ENCODE results near the gene CBFB. TPM values are rescaled to one million over a fixed set of nuclear protein-coding genes. Genes with fewer than 3 reads are reported as not detected.
"Not testable (repeated sequence)": the region's sequence is repeated elsewhere in the genome, so short reads cannot be mapped to it uniquely, and the experiment has no call there.

CBFB gene
- total RNA-seq (100 to 1,000 TPM; 132 to 141 TPM), polyA plus RNA-seq (100 TPM)

DNA sequence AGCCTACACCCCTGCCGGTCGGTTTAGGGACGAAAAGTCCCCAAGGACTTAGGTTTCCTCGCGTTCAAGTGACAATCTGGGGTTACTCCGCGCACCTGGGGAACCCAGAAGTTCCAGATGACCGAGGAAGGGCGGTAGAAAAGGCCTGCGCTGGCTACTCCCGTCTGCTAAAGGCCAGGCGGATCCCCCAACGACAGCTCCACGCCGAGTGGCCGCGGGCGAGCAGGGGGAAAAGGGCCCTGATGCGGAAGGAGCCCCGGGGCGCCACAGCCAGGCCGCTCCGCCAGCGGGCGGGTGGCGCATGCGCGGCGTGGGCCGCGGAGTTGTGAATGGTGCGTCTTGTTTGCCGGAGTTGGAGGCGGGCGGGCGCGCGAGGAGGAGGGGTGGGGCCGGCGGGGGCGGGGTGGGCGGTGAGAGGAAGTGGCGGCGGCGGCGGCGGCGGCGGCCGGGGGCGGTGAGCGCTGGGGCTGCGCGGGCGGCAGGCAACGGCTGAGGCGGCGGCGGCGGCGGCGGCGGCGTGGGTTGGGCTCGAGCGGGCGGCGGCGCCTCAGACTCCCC is at the start of gene CBFB:
CBFB (plus strand) TSS at position 454 of the 558 bp plus-strand sequence. CDS start 259 bp downstream, outside the sequence.
- Histone ChIP-seq H3K4me3 (ENCODE audit: low read length) (peak within 1 kb of the TSS; percentile 89), H3K9me3 (ENCODE audit: low read length) (no peaks in the 10 kb centered on the region), H3K27me3 (ENCODE audit: insufficient read depth, low read length, poor library complexity, severe bottlenecking) (no peaks in the 10 kb centered on the region), H3K36me3 (ENCODE audit: insufficient read depth, low read length) (no peaks in the 10 kb centered on the region), H3K4me1 (ENCODE audit: insufficient read depth, low read length) (peaks cover 39% of the 10 kb centered on the region), H3K27ac (ENCODE audit: low read depth, low read length) (peak within 1 kb of the TSS; percentile 94)
- ChIA-PET POLR2A (interaction anchor here (0.6 to 2.8 kb wide), 6 partner anchors 11 to 452 kb away, joined by 3 to 10 read pairs (median 8); partner anchors contain the start of gene TMEM208), CTCF (interaction anchor here (0.8 to 6.3 kb wide), 9 partner anchors 9 to 164 kb away, joined by 3 to 37 read pairs (median 4); no protein-coding TSS in a partner anchor)
- peak within 1 kb of the TSS; percentile 91 to 99 (median 96) for H3K27ac Mint-ChIP-seq
- H3K4me3 Mint-ChIP-seq: peak within 1 kb of the TSS; percentile 88 to 98 (median 90)
- no peaks in the 10 kb centered on the region for H3K27me3 Mint-ChIP-seq
- peaks cover 0 to 24% (median 0%) of the 10 kb centered on the region in 3 donors for H3K36me3 Mint-ChIP-seq
- peak; percentile 91 to 97 (median 96) for DNase-seq
- peaks cover 38 to 47% (median 44%) of the 10 kb centered on the region in 3 donors for H3K4me1 Mint-ChIP-seq
- H3K9me3 Mint-ChIP-seq: no peaks in the 10 kb centered on the region

DNA sequence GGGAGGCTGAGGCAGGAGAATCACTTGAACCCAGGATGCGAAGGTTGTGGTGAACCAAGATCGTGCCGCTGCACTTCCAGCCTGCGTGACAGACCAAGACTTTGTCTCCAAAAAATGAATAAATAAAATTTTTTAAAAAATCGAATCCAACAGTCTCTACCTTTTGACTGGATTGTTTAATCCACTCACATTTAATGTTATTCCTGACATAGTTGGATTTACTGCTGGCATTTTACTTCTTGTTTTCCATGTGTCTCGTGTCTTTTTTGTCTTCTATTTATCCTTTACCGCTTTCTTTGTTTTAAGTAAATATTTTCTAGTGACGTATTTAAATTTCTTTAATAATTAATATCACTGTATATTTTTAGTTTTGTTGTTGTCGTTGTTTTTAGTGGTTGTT is 45.9 kb upstream of the CBFB start:
- Histone ChIP-seq H3K27me3 (ENCODE audit: insufficient read depth, low read length, poor library complexity, severe bottlenecking) (no peaks in the 10 kb centered on the region), H3K36me3 (ENCODE audit: insufficient read depth, low read length) (no peaks in the 10 kb centered on the region), H3K4me1 (ENCODE audit: insufficient read depth, low read length) (peaks cover 24% of the 10 kb centered on the region), H3K27ac (ENCODE audit: low read depth, low read length) (no peak overlapping the region), H3K9me3 (ENCODE audit: low read length) (no peaks in the 10 kb centered on the region), H3K4me3 (ENCODE audit: low read length) (no peak overlapping the region)
- Mint-ChIP-seq H3K36me3 (no peaks in the 10 kb centered on the region), H3K4me1 (peaks cover 14 to 29% (median 26%) of the 10 kb centered on the region in 3 donors), H3K27me3 (no peaks in the 10 kb centered on the region), H3K4me3 (no peak overlapping the region), H3K9me3 (no peaks in the 10 kb centered on the region), H3K27ac (no peak overlapping the region)
- no peak for DNase-seq
- POLR2A ChIA-PET: interaction anchor here (0.6 kb wide), 1 partner anchor 238 kb away, joined by 3 read pairs; no protein-coding TSS in a partner anchor
- CTCF ChIA-PET: interaction anchor here (1.0 to 4.3 kb wide), 3 partner anchors 22 to 202 kb away, joined by 3 to 18 read pairs (median 8); partner anchors contain the start of gene CES3

- no peak for DNase-seq
- no peak overlapping the region for H3K27ac ChIP-seq (ENCODE audit: low read depth, low read length)
- peak overlapping the region; percentile 35 to 93 (median 88) for H3K27ac Mint-ChIP-seq
- POLR2A ChIA-PET: no interaction called here
- no peaks in the 10 kb centered on the region for H3K27me3 ChIP-seq (ENCODE audit: insufficient read depth, low read length, poor library complexity, severe bottlenecking)
- H3K4me1 ChIP-seq (ENCODE audit: insufficient read depth, low read length): peaks cover 24% of the 10 kb centered on the region
- H3K36me3 Mint-ChIP-seq: no peaks in the 10 kb centered on the region
- no peaks in the 10 kb centered on the region for H3K9me3 ChIP-seq (ENCODE audit: low read length)
- H3K36me3 ChIP-seq (ENCODE audit: insufficient read depth, low read length): no peaks in the 10 kb centered on the region
- H3K27me3 Mint-ChIP-seq: no peaks in the 10 kb centered on the region
- H3K4me3 Mint-ChIP-seq: peak overlapping the region in 1 of 7 donors; percentile 23
- H3K4me3 ChIP-seq (ENCODE audit: low read length): no peak overlapping the region
- CTCF ChIA-PET: interaction anchor here (1.1 to 4.3 kb wide), 2 partner anchors 170 to 200 kb away, joined by 3 to 18 read pairs; no protein-coding TSS in a partner anchor
- peaks cover 14 to 29% (median 26%) of the 10 kb centered on the region in 3 donors for H3K4me1 Mint-ChIP-seq
- no peaks in the 10 kb centered on the region for H3K9me3 Mint-ChIP-seq
Observed at GRCh38 chr16:66984892-66985311, 44.0 kb upstream of the CBFB start.

DNA sequence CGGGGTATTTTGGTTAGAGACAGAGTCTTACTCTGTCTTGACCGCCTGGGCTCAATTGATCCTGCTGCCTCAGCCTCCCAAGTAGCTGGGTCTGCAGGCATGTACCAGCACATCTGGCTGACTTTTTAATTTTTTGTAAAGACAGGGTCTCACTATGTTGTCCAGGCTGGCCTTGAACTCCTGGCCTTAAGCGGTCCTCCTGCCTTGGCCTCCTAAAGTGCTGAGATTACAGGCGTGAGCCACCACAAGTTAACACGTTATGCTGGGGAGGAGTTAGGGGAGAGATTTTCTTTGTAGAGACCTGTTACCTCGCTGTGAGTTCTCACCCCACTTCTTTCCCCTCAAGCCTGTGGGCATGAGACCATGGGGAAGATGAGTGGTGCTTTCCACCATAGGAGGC is 42.4 kb upstream of the CBFB start:
- no peaks in the 10 kb centered on the region for H3K36me3 Mint-ChIP-seq
- H3K4me1 ChIP-seq (ENCODE audit: insufficient read depth, low read length): peaks cover 24% of the 10 kb centered on the region
- no peak overlapping the region for H3K27ac Mint-ChIP-seq
- ChIA-PET CTCF (interaction anchor here (4.3 kb wide), 1 partner anchor 198 kb away, joined by 18 read pairs; no protein-coding TSS in a partner anchor), POLR2A (no interaction called here)
- no peak overlapping the region for H3K27ac ChIP-seq (ENCODE audit: low read depth, low read length)
- DNase-seq: no peak
- H3K9me3 Mint-ChIP-seq: no peaks in the 10 kb centered on the region
- no peaks in the 10 kb centered on the region for H3K27me3 ChIP-seq (ENCODE audit: insufficient read depth, low read length, poor library complexity, severe bottlenecking)
- H3K9me3 ChIP-seq (ENCODE audit: low read length): no peaks in the 10 kb centered on the region
- H3K27me3 Mint-ChIP-seq: no peaks in the 10 kb centered on the region
- peaks cover 14 to 29% (median 26%) of the 10 kb centered on the region in 3 donors for H3K4me1 Mint-ChIP-seq
- no peaks in the 10 kb centered on the region for H3K36me3 ChIP-seq (ENCODE audit: insufficient read depth, low read length)
- no peak overlapping the region for H3K4me3 Mint-ChIP-seq
- H3K4me3 ChIP-seq (ENCODE audit: low read length): no peak overlapping the region

DNA sequence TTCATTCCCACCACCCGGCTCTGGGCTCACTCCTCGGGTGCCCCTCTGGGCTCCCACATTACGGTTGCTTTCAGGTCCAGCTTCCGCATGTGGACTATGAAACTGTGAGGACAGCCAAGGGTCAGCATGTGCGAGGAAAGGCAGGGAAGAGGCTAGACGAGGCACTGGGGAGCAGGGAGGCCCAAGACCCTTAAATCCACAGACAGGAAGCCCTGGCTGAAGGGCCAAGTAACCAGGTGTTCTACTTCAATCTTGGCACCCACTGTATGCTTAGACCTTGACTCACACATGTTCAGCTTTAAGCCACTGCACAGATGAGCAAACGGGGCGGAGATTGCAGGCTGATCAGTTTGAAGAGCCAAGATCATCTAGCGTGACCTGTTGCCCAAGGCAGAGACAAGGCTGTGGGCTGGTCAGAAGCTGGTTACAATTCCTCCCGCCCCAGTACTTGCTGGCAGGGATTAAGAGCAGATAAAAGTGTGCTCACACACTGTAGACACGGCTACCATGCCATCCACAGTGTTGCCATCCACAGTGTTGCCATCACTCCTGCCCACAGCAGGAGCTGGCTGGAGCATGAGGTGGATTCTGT is 40.7 kb upstream of the CBFB start, which contains the start of gene CES4A:
CES4A (plus strand) TSS at position 393 of the 592 bp plus-strand sequence; CDS start at position 577, 184 bp downstream.
- Mint-ChIP-seq H3K4me1 (peaks cover 14 to 21% (median 18%) of the 10 kb centered on the region in 3 donors), H3K4me3 (no peak within 1 kb of the TSS), H3K9me3 (no peaks in the 10 kb centered on the region), H3K27me3 (no peaks in the 10 kb centered on the region), H3K27ac (peak within 1 kb of the TSS in 1 of 8 donors; percentile 62), H3K36me3 (no peaks in the 10 kb centered on the region)
- H3K27me3 ChIP-seq (ENCODE audit: insufficient read depth, low read length, poor library complexity, severe bottlenecking): no peaks in the 10 kb centered on the region
- ChIA-PET POLR2A (no interaction called here), CTCF (interaction anchor here (1.0 to 1.1 kb wide), 2 partner anchors 30 to 166 kb away, joined by 3 read pairs; no protein-coding TSS in a partner anchor)
- no peak within 1 kb of the TSS for H3K27ac ChIP-seq (ENCODE audit: low read depth, low read length)
- DNase-seq: no peak
- no peak within 1 kb of the TSS for H3K4me3 ChIP-seq (ENCODE audit: low read length)
- no peaks in the 10 kb centered on the region for H3K36me3 ChIP-seq (ENCODE audit: insufficient read depth, low read length)
- no peaks in the 10 kb centered on the region for H3K9me3 ChIP-seq (ENCODE audit: low read length)
- peaks cover 23% of the 10 kb centered on the region for H3K4me1 ChIP-seq (ENCODE audit: insufficient read depth, low read length)

DNA sequence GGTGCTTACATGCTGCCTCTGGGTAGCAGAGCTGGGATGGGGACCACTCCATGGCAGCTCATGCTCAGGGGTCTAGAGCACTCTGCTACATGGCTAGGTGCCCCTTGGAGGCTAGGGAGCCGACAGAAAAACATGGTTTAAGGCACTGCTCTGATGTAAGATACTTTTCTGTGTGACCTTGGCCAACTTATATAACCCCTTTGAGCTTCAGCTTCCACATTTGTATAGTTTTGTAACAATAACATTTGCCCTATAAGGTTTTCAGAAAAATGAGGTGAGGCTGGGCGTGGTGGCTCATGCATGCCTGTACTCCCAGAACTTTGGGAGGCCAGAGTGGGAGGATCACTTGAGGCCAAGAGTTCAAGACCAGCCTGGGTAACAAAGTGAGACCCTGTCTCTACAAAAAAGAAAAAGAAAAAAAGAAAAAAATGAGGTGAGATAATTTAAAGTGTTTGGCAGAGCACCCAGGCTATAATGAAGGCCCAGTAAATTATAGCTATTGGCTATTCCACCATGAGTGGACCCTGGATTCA is 37.3 kb upstream of the CBFB start:
- Histone ChIP-seq H3K4me3 (ENCODE audit: low read length) (no peak overlapping the region), H3K27ac (ENCODE audit: low read depth, low read length) (no peak overlapping the region), H3K9me3 (ENCODE audit: low read length) (no peaks in the 10 kb centered on the region), H3K4me1 (ENCODE audit: insufficient read depth, low read length) (no peaks in the 10 kb centered on the region), H3K27me3 (ENCODE audit: insufficient read depth, low read length, poor library complexity, severe bottlenecking) (no peaks in the 10 kb centered on the region), H3K36me3 (ENCODE audit: insufficient read depth, low read length) (no peaks in the 10 kb centered on the region)
- no peak overlapping the region for H3K4me3 Mint-ChIP-seq
- CTCF ChIA-PET: interaction anchor here (0.6 to 2.0 kb wide), 3 partner anchors 12 to 193 kb away, joined by 3 to 4 read pairs (median 4); no protein-coding TSS in a partner anchor
- H3K27me3 Mint-ChIP-seq: no peaks in the 10 kb centered on the region
- no peaks in the 10 kb centered on the region for H3K9me3 Mint-ChIP-seq
- no peaks in the 10 kb centered on the region for H3K4me1 Mint-ChIP-seq
- DNase-seq: no peak
- POLR2A ChIA-PET: no interaction called here
- H3K27ac Mint-ChIP-seq: no peak overlapping the region
- H3K36me3 Mint-ChIP-seq: no peaks in the 10 kb centered on the region

- H3K4me1 Mint-ChIP-seq; H3K4me1 ChIP-seq (ENCODE audit: insufficient read depth, low read length); H3K36me3 Mint-ChIP-seq; POLR2A ChIA-PET; H3K27me3 ChIP-seq (ENCODE audit: insufficient read depth, low read length, poor library complexity, severe bottlenecking); H3K9me3 Mint-ChIP-seq; H3K27me3 Mint-ChIP-seq; DNase-seq; H3K27ac Mint-ChIP-seq; H3K9me3 ChIP-seq (ENCODE audit: low read length); H3K36me3 ChIP-seq (ENCODE audit: insufficient read depth, low read length); H3K4me3 ChIP-seq (ENCODE audit: low read length); H3K27ac ChIP-seq (ENCODE audit: low read depth, low read length); H3K4me3 Mint-ChIP-seq: not testable (repeated sequence)
- CTCF ChIA-PET: interaction anchor here (2.0 kb wide), 1 partner anchor 192 kb away, joined by 4 read pairs; no protein-coding TSS in a partner anchor
Observed at GRCh38 chr16:66993558-66993957, 35.4 kb upstream of the CBFB start.

All from CD8-positive, alpha-beta memory T cell (primary cell).